GM12801 (cell line): ENCODE data around the gene TSPAN7.

Experiments used
- TF ChIP-seq, protein P1 (sequence below): IDR thresholded peaks from one replicate; pipeline ENCODE4 v1.5.1; 2011; ENCODE audit warnings: control low read depth; ENCODE audit not compliant: insufficient read length; ENCODE audit errors: extremely low read depth

TSPAN7 gene

DNA sequence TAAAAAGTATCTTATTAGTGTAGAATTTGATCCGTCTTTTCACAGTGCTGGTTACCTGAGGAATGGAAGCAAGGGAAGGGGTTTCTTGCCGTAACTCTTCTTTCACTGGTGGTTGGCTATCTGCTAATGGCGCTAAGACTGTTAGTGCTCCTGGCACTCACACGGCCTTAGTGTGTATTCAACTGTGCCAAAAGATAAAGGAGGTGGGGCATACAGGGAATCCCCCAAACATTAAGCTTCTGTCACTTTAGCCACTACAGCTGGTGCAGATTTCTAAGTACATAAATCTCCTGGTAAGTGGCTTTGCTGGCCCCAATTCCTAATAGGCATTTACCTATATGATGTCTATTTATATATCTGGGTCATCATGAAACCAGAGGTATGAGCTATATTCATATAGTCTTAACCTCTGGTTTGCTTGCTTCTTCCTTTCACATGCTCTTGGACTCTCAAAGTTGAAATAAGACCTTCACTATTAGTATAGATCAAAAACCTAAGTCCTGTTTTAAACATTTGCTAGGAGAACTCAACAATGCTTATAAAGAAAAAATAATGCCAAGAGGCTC, 95.1 kb downstream of the TSPAN7 start:
- TF ChIP-seq, protein P1, sequence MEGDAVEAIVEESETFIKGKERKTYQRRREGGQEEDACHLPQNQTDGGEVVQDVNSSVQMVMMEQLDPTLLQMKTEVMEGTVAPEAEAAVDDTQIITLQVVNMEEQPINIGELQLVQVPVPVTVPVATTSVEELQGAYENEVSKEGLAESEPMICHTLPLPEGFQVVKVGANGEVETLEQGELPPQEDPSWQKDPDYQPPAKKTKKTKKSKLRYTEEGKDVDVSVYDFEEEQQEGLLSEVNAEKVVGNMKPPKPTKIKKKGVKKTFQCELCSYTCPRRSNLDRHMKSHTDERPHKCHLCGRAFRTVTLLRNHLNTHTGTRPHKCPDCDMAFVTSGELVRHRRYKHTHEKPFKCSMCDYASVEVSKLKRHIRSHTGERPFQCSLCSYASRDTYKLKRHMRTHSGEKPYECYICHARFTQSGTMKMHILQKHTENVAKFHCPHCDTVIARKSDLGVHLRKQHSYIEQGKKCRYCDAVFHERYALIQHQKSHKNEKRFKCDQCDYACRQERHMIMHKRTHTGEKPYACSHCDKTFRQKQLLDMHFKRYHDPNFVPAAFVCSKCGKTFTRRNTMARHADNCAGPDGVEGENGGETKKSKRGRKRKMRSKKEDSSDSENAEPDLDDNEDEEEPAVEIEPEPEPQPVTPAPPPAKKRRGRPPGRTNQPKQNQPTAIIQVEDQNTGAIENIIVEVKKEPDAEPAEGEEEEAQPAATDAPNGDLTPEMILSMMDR: no peak

DNA sequence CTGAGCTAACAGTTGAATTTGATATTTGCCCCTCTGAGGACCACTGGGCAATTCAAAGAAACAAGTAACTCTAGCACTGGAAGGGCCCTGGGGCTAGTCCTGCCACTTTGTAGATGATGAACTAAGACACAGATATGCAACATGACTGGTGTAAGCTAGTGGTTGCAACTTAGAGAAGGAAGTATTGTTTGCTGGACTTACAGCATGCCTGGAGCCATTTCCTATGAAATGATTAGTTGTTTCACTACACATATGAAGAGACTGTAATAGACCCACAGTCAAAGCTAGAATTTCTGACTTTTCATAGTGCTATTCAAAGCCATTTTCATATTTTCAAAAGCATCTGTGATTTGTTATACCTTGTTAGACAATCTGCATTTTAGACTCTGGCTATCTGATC, 96.2 kb downstream of the TSPAN7 start:
- TF ChIP-seq, protein P1: no peak

DNA sequence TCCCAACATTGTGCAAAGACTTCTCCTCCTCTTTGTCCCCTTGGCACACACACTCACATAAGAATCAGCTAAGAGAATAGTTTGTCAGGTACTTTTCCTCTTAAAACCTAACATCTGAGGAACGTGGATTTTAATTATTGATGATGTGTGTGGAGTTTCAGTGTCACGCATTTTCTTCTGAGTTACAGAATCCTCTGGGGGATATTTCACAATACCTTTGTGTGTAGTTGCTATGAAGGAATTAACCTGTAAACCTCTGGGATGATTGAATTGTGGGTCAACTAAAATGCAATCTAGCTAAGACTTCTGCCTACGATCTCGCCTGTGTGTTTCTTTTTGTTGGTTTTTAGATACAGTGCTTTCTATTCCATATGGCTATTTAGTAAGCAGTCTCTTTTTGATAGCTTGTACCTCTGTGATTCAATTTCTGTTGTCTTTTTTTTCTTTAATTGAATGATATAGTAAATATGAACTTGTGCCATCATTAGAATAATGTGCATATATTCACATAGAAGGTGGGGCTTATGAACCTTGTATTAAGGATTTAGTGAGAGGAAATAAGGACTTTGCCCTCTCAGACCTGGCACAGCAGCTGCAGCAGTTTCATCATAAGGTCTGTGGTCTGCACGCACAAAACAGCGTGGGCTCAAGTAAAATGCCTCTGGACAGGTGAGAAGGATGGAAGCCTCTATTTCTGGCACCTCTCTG, 99.2 kb downstream of the TSPAN7 start:
- TF ChIP-seq, protein P1: no peak

DNA sequence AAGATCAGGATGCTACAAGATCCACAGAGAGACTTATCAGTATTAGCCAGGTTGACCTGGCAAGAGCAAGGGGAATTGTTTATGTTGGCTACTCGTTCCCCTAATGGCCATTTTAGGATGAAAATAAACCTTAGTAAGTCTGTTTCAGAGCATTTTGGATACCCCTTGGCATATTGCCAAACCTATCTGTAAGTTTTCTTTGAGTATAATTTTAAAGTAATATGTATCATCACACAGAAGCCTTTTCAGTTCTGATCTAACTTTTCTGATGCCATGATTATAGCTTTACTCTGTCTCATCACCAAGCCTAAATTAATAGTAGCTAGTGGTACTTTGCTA, 99.7 kb downstream of the TSPAN7 start:
- TF ChIP-seq, protein P1: no peak

DNA sequence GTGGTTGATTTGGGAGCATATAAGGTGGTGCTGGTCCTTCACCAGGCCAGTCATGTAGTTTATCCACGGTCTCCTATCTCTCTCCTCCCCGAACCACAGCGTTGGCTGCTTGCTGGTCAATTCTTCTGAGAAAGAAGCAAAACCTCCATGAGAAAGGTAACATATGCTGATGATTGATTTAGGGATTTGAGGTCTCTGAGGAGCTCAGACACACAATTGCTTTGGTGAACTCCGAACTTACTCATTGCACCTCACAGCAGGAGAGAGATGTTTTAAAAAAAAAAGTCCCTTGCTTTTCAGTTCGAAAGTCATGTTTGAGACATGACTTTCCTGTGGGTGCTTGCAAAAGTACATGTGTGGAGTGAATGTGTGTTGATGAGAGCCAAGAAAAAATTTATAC, 100.2 kb downstream of the TSPAN7 start:
- TF ChIP-seq, protein P1: no peak

DNA sequence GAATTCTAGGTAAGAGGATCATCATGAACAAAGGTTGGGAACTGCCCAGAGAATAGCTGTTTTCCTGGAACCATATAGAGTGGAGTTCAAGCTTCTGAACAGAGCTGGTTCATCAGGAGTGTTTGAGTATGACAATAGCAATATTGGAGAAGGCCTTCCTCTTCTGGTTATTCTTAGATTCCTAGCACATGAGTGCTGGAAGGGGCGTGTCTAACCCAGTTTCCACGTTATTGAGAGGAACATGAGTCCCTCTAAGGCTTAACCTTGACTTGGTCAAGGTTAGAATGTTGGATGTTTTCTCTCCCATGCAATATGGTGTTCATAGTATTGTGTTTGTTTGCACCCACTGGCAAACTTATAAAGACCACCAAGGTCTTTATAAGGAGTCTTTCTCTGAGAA, 101.3 kb downstream of the TSPAN7 start:
- TF ChIP-seq, protein P1: no peak

DNA sequence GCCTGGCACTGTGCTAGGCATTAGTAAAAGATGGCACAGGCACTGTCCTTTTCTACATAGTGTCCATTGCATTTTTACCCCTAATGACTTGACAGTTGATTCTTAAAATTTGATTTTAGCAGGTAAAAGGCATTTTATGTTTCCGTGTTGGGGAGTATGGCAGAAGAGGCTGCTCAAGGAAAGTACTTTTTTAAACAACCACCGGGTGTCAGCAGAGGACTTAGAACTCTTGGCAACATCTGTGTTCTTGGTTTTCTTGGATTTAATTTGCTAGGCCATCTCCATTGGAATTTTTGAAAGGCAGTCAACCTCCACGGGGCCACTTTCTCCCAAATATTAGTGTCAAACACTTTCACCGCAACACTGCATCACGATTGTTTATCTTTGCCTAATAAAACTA, 102.9 kb downstream of the TSPAN7 start:
- TF ChIP-seq, protein P1: no peak
